ENCODE data around the gene KIN.
"Not testable (repeated sequence)": the region's sequence is repeated elsewhere in the genome, so short reads cannot be mapped to it uniquely, and the experiment has no call there.

The KIN gene

DNA sequence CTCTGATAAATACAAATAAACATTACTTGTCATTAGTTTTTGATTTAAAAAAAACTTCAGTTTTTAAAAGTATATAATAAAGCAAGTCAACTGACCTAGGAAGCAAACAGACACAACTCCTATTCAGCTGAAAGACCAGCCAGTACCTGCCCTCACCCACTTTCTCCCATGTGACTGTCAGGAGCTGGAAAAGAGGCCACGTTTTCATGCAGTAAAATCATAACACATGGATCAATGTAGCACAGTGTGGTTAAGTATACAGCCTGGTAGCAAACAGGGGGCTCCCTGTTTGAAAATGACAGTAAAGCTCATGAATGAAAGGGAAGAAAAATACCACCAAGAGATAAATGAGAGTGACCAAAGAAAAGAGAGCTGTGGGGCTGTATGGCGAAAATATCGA, 21.6 kb downstream of the KIN start:
- H3K36me3 ChIP-seq, result no peaks in the 10 kb centered on the region; the same call in 1 of the 2 replicates
- DNase-seq, result no peak
- TF ChIP-seq, protein P1, sequence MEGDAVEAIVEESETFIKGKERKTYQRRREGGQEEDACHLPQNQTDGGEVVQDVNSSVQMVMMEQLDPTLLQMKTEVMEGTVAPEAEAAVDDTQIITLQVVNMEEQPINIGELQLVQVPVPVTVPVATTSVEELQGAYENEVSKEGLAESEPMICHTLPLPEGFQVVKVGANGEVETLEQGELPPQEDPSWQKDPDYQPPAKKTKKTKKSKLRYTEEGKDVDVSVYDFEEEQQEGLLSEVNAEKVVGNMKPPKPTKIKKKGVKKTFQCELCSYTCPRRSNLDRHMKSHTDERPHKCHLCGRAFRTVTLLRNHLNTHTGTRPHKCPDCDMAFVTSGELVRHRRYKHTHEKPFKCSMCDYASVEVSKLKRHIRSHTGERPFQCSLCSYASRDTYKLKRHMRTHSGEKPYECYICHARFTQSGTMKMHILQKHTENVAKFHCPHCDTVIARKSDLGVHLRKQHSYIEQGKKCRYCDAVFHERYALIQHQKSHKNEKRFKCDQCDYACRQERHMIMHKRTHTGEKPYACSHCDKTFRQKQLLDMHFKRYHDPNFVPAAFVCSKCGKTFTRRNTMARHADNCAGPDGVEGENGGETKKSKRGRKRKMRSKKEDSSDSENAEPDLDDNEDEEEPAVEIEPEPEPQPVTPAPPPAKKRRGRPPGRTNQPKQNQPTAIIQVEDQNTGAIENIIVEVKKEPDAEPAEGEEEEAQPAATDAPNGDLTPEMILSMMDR (IDR thresholded peaks at IDR 0.05; ENCODE audit: low read depth, low read length), result no peak
- H3K27me3 ChIP-seq (ENCODE audit: insufficient read depth, low read depth, severe bottlenecking), result no peaks in the 10 kb centered on the region
- no peak overlapping the region for H3K27ac ChIP-seq
- no peaks in the 10 kb centered on the region for H3K9me3 ChIP-seq (ENCODE audit: severe bottlenecking)
- no peak overlapping the region for H3K4me3 ChIP-seq (ENCODE audit: low read depth, low read length)

DNA sequence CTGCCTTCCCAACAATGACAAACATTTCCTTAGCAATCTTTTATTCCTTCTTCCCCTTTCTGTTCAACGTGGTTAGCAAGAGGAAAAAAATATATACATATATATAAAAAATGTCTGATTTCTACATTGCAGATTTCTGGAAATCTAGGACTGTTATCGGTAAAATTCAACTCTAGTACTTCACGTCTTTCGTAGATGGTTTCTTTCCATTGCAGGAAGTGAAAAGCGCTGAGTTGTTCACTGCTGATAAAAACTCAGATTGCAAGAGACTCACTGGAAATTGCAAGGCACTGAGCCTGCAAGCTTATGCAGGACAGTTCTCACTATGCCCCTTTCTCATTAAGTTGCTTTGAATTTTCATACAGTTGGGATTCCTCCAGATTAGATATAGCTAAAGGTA, 23.9 kb downstream of the KIN start:
- DNase-seq, result no peak
- H3K9me3 ChIP-seq (ENCODE audit: severe bottlenecking), result no peaks in the 10 kb centered on the region
- no peaks in the 10 kb centered on the region; the same call in none of the 2 replicates for H3K36me3 ChIP-seq
- H3K27me3 ChIP-seq (ENCODE audit: insufficient read depth, low read depth, severe bottlenecking), result no peaks in the 10 kb centered on the region
- no peak overlapping the region for H3K4me3 ChIP-seq (ENCODE audit: low read depth, low read length)
- no peak overlapping the region for H3K27ac ChIP-seq
- TF ChIP-seq, protein P1 (IDR thresholded peaks at IDR 0.05; ENCODE audit: low read depth, low read length), result no peak

DNA sequence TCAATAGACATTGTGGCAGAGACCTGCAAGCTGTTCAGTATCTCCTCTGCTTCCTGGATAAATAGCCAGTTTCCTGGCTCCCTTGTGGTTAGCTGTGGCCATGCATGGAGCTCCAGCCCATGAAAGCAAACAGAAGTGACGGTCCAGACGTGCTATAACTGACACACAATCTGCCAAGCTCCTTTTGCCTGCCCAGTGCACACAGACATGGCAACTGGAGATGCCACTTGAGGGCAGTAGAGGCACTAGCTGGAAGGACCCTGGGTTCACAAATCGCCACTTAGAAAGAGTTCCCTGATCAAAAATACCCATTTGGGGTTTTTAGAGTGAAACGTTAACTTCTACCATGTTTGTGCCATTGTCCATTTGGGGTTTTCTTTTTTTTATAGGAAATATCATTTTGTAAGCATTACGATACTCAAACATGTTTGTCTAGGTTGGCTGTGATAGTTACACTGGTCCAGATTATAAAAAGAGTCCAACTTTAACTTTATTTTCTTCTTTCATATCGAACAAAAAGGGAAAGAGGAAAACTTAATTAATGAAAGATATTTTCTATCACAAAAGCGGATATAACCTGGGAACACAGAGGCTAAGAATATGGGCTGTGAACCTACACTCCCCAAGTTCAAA, 31.3 kb downstream of the KIN start:
- no peaks in the 10 kb centered on the region; the same call in none of the 2 replicates for H3K36me3 ChIP-seq
- H3K27me3 ChIP-seq (ENCODE audit: insufficient read depth, low read depth, severe bottlenecking), result no peaks in the 10 kb centered on the region
- no peak overlapping the region for H3K27ac ChIP-seq
- peak; percentile 12 for DNase-seq
- H3K4me3 ChIP-seq (ENCODE audit: low read depth, low read length), result no peak overlapping the region
- H3K9me3 ChIP-seq (ENCODE audit: severe bottlenecking), result no peaks in the 10 kb centered on the region
- TF ChIP-seq, protein P1 (IDR thresholded peaks at IDR 0.05; ENCODE audit: low read depth, low read length), result peak; percentile 52

DNA sequence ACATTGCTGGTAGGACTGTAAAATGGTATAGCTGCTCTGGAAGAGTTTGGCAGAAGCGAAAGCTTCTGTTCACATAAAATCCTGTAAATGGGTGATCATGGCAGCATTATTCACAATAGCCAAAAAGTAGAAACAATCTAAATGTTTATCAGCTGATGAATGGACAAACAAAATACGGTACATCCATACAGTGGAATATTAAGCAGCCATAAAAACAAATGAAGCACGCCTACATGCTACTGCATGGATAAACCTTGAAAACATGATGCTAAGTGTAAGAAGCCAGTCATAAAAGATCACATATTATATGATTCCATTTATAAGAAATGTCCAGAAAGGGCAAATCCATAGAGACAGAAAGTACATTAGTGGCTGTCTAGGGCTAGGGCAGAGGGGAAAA, 32.7 kb downstream of the KIN start:
- no peak for DNase-seq
- no peak overlapping the region for H3K27ac ChIP-seq
- no peaks in the 10 kb centered on the region for H3K36me3 ChIP-seq
- H3K27me3 ChIP-seq (ENCODE audit: insufficient read depth, low read depth, severe bottlenecking), result no peaks in the 10 kb centered on the region
- no peak overlapping the region for H3K4me3 ChIP-seq (ENCODE audit: low read depth, low read length)
- TF ChIP-seq, protein P1 (IDR thresholded peaks at IDR 0.05; ENCODE audit: low read depth, low read length), result no peak
- H3K9me3 ChIP-seq (ENCODE audit: severe bottlenecking), result no peaks in the 10 kb centered on the region

DNA sequence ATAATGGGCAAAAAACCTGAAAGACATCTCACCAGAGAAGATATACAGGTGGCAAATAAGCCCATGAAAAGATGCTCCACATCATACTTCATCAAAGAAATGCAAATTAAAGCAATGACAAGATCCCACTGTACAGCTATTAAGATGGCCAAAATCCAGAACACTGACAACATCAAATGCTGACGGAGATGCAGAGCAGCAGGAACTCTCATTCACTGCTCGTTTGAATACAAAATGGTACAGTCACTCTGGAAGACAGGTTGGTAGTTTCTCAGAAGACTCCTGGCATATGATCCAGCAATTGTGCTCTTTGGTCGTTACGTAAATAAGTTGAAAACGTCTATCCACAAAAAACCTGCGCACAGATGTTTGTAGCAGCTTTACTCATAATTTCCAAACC, 35.5 kb downstream of the KIN start:
- DNase-seq, result no peak
- Histone ChIP-seq H3K27ac (no peak overlapping the region), H3K36me3 (no peaks in the 10 kb centered on the region), H3K9me3 (ENCODE audit: severe bottlenecking) (no peaks in the 10 kb centered on the region), H3K4me3 (ENCODE audit: low read depth, low read length) (no peak overlapping the region), H3K27me3 (ENCODE audit: insufficient read depth, low read depth, severe bottlenecking) (no peaks in the 10 kb centered on the region)
- TF ChIP-seq, protein P1 (IDR thresholded peaks at IDR 0.05; ENCODE audit: low read depth, low read length), result no peak

DNA sequence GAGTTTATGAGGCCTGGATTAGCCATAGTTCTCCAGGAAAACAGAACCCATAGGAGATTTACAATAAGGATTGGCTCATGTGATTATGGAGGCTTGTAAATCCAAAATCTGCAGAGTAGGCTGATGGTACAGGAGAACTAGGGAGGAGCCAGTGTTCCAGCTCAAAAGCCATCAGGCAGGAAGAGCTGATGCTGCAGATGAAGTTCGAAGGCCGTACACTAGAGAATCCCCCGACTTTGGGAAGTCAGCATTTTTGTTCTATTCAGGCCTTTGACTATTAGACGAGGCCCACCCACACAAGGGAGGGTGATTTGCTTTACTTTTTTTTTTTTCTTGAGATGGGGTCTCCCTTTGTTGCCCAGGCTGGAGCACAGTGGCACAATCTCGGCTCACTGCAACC, 37.6 kb downstream of the KIN start:
- H3K27ac ChIP-seq, result no peak overlapping the region
- TF ChIP-seq, protein P1 (IDR thresholded peaks at IDR 0.05; ENCODE audit: low read depth, low read length), result no peak
- no peak for DNase-seq
- H3K27me3 ChIP-seq (ENCODE audit: insufficient read depth, low read depth, severe bottlenecking), result no peaks in the 10 kb centered on the region
- H3K4me3 ChIP-seq (ENCODE audit: low read depth, low read length), result no peak overlapping the region
- no peaks in the 10 kb centered on the region for H3K9me3 ChIP-seq (ENCODE audit: severe bottlenecking)
- H3K36me3 ChIP-seq, result no peaks in the 10 kb centered on the region

DNA sequence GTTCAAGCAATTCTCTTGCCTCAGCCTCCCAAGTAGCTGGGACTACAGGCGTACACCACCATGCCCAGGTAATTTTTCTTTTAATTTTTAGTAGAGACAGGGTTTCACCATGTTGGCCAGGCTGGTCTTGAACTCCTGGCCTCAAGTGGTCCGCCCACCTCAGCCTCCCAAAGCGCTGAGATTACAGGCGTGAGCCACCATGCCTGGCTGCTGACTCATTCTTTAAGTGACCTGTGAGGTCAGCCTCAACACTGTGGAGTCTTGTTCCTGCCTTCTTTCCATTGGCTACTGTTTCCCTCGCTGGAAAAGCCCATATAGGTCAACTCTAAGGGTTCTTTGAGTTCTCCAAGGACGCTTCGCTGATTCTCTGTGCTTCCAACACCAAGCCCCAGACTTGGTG, 39.2 kb downstream of the KIN start:
- not testable (repeated sequence) for H3K9me3 ChIP-seq (ENCODE audit: severe bottlenecking); DNase-seq; H3K27me3 ChIP-seq (ENCODE audit: insufficient read depth, low read depth, severe bottlenecking); H3K27ac ChIP-seq; H3K4me3 ChIP-seq (ENCODE audit: low read depth, low read length); H3K36me3 ChIP-seq
